Measurements from ENCODE around the gene GUK1. TPM values are rescaled to one million over a fixed set of nuclear protein-coding genes. Genes with fewer than 3 reads are reported as not detected.

The GUK1 gene
- total RNA-seq, 1 donor from 2014 or later = 87.7 TPM

DNA sequence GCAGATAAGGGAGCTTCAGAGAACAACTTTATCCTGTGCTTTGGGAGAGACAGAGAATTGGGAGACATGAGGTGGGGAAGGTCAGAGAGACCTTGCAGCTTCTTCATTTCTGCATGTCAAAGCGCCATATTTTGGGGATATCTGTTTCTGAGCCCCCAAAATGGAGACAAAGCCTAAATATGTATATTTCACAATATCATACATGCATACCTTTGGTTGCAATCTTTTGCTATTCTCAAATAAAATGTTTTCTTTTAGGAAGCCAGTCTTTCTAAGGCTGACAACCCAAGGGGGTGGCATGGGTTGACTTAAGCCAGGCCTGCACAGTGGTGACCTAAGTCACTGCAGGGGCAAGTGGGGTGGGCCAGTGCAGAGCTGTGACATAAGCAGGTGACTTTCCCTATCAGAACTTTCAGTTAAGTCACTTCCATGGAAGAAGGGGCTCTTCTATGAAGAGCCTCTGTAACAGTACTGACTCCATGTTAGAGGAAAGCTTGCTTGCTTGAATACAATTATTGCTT is 17.1 kb upstream of the GUK1 start:
- Histone ChIP-seq H2AFZ (replicated peaks) (no peak overlapping the region), H3K79me2 (ENCODE audit: low read depth) (no peaks in the 10 kb centered on the region), H3K27ac (no peak overlapping the region), H3F3A (ENCODE audit: low read depth) (no peaks in the 10 kb centered on the region), H3K27me3 (peaks cover 64% of the 10 kb centered on the region), H3K9ac (no peak overlapping the region), H3K9me3 (ENCODE audit: low read depth) (peaks cover 10% of the 10 kb centered on the region), H4K20me1 (ENCODE audit: low read depth) (no peaks in the 10 kb centered on the region), H3K4me1 (no peaks in the 10 kb centered on the region), H3K4me2 (no peak overlapping the region), H3K36me3 (no peaks in the 10 kb centered on the region), H3K4me3 (no peak overlapping the region)
- no peak for DNase-seq (ENCODE audit: low spot score)
- Mint-ChIP-seq H3K4me1 (no peaks in the 10 kb centered on the region), H3K4me3 (no peak overlapping the region), H3K27ac (no peak overlapping the region), H3K27me3 (ENCODE audit: insufficient read depth, low read depth) (peaks cover 10% of the 10 kb centered on the region), H3K9me3 (peaks cover 18% of the 10 kb centered on the region), H3K36me3 (peaks cover 2% of the 10 kb centered on the region)
- TF ChIP-seq, protein P1, sequence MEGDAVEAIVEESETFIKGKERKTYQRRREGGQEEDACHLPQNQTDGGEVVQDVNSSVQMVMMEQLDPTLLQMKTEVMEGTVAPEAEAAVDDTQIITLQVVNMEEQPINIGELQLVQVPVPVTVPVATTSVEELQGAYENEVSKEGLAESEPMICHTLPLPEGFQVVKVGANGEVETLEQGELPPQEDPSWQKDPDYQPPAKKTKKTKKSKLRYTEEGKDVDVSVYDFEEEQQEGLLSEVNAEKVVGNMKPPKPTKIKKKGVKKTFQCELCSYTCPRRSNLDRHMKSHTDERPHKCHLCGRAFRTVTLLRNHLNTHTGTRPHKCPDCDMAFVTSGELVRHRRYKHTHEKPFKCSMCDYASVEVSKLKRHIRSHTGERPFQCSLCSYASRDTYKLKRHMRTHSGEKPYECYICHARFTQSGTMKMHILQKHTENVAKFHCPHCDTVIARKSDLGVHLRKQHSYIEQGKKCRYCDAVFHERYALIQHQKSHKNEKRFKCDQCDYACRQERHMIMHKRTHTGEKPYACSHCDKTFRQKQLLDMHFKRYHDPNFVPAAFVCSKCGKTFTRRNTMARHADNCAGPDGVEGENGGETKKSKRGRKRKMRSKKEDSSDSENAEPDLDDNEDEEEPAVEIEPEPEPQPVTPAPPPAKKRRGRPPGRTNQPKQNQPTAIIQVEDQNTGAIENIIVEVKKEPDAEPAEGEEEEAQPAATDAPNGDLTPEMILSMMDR (IDR thresholded peaks at IDR 0.05) = no peak
- TF ChIP-seq EZH2phosphoT487 (IDR thresholded peaks at IDR 0.05) (no peak), EZH2 (IDR thresholded peaks at IDR 0.05) (no peak)

DNA sequence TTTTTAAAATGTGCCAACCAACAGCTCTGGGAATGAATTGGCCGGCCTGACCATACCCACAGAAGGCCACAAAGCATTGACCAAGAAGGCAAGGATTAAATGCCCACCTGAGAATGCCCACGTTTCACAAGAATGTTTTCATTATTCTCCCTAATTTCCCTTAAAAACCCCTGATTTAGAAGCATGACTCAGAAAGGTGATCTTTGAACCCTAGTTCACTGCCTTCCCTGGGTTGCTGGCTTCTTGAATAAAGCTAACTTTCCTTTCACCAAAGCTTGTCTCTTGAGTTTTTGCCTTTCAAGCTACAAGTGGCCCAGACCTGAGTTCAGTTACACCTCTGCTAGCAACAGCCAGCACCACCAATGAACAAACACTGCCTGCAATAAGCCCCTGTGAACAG is 16.6 kb upstream of the GUK1 start:
- Mint-ChIP-seq H3K27ac (no peak overlapping the region), H3K27me3 (ENCODE audit: insufficient read depth, low read depth) (peaks cover 13% of the 10 kb centered on the region), H3K4me1 (no peaks in the 10 kb centered on the region), H3K9me3 (peaks cover 15% of the 10 kb centered on the region), H3K4me3 (no peak overlapping the region), H3K36me3 (no peaks in the 10 kb centered on the region)
- H3K27ac ChIP-seq = no peak overlapping the region
- no peaks in the 10 kb centered on the region for H3K36me3 ChIP-seq
- no peak overlapping the region for H3K4me3 ChIP-seq
- H3K27me3 ChIP-seq = peaks cover 69% of the 10 kb centered on the region
- no peaks in the 10 kb centered on the region for H3F3A ChIP-seq (ENCODE audit: low read depth)
- H3K79me2 ChIP-seq (ENCODE audit: low read depth) = no peaks in the 10 kb centered on the region
- peaks cover 6% of the 10 kb centered on the region for H3K9me3 ChIP-seq (ENCODE audit: low read depth)
- H3K4me1 ChIP-seq = no peaks in the 10 kb centered on the region
- DNase-seq (ENCODE audit: low spot score) = no peak
- TF ChIP-seq, protein P1 (IDR thresholded peaks at IDR 0.05) = no peak
- TF ChIP-seq EZH2phosphoT487 (IDR thresholded peaks at IDR 0.05) (no peak), EZH2 (IDR thresholded peaks at IDR 0.05) (no peak)
- H3K9ac ChIP-seq = no peak overlapping the region
- H4K20me1 ChIP-seq (ENCODE audit: low read depth) = no peaks in the 10 kb centered on the region
- no peak overlapping the region for H3K4me2 ChIP-seq
- H2AFZ ChIP-seq (replicated peaks) = no peak overlapping the region

DNA sequence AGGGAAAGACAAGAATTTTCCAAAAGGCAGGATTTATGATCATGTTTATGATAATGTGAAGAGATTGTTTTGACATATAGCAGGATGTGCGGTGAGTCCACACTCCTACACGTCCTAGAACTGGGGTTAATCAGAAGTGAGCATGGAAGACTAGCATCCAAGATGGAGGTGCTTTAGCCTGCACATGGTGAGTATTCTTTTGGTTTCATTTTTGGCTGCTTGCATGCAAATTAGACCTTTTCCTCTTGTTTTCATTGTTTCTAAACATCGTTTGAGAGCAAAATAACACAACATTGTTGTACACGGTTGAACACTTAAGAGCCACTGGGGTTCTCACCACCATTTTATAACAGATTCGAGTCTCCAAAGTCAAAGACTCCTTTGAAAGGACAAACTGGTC is 14.9 kb upstream of the GUK1 start:
- peaks cover 3% of the 10 kb centered on the region for H3K9me3 Mint-ChIP-seq
- H3K27ac Mint-ChIP-seq = no peak overlapping the region
- no peak overlapping the region for H3K4me3 ChIP-seq
- no peaks in the 10 kb centered on the region for H3K9me3 ChIP-seq (ENCODE audit: low read depth)
- H3K36me3 Mint-ChIP-seq = no peaks in the 10 kb centered on the region
- H3F3A ChIP-seq (ENCODE audit: low read depth) = no peaks in the 10 kb centered on the region
- no peak for DNase-seq (ENCODE audit: low spot score)
- no peak for TF ChIP-seq EZH2phosphoT487 (IDR thresholded peaks at IDR 0.05)
- TF ChIP-seq EZH2 (IDR thresholded peaks at IDR 0.05) = no peak
- TF ChIP-seq, protein P1 (IDR thresholded peaks at IDR 0.05) = no peak
- H3K36me3 ChIP-seq = no peaks in the 10 kb centered on the region
- no peaks in the 10 kb centered on the region for H3K79me2 ChIP-seq (ENCODE audit: low read depth)
- H3K4me2 ChIP-seq = no peak overlapping the region
- no peak overlapping the region for H2AFZ ChIP-seq (replicated peaks)
- no peaks in the 10 kb centered on the region for H4K20me1 ChIP-seq (ENCODE audit: low read depth)
- peaks cover 86% of the 10 kb centered on the region for H3K27me3 ChIP-seq
- peaks cover under 1% of the 10 kb centered on the region for H3K4me1 Mint-ChIP-seq
- no peak overlapping the region for H3K27ac ChIP-seq
- H3K4me1 ChIP-seq = no peaks in the 10 kb centered on the region
- H3K27me3 Mint-ChIP-seq (ENCODE audit: insufficient read depth, low read depth) = peaks cover 19% of the 10 kb centered on the region
- H3K9ac ChIP-seq = no peak overlapping the region
- no peak overlapping the region for H3K4me3 Mint-ChIP-seq
